ENCODE measurements around the gene PLEKHA5.

DNA sequence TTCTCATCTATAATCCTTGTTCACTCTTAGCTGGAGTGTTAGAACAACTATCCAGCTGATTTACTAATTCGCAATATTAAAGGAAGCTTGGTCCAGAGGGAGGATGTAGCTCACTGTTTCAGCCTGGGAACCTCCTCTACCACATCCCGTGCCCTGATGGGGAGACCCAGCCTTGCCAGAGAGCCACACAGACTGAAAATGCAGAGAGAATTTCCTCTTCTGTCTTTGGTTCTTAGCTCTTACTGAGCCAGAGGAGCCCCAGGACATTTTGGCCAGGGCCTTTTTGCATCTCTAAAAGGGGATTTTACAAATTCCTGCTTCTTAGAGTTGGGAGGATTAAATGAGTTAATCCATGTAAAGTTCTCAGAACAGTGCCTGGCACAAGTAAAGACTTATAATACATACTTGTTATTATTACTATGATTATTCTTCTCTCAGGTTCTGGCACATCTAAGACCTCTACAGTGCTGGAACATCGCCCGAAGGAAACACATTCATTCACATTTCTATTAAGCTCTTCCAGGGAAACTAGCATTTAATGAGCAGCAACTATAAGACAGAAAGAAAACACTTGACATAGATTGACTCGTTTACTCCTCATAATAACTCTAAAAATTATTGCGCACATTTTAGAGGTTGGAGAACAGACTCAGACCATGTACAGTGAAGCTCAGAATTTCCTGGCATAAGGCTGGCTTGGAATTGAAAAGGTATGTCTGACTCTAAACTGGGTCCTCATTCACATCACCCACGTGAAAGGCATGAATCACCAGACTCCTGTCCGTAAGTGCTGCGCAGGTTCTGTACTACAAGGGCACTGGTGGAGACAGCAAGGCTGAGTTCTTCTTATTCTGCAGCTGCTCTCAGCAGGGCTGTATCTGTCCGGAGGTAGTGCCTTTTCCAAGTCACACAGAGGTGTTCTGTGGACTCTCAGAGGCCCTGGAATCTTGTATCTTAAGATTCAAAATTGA is 282.0 kb downstream of the PLEKHA5 start:
- TF ChIP-seq, protein P1, sequence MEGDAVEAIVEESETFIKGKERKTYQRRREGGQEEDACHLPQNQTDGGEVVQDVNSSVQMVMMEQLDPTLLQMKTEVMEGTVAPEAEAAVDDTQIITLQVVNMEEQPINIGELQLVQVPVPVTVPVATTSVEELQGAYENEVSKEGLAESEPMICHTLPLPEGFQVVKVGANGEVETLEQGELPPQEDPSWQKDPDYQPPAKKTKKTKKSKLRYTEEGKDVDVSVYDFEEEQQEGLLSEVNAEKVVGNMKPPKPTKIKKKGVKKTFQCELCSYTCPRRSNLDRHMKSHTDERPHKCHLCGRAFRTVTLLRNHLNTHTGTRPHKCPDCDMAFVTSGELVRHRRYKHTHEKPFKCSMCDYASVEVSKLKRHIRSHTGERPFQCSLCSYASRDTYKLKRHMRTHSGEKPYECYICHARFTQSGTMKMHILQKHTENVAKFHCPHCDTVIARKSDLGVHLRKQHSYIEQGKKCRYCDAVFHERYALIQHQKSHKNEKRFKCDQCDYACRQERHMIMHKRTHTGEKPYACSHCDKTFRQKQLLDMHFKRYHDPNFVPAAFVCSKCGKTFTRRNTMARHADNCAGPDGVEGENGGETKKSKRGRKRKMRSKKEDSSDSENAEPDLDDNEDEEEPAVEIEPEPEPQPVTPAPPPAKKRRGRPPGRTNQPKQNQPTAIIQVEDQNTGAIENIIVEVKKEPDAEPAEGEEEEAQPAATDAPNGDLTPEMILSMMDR (conservative IDR thresholded peaks at IDR 0.05; ENCODE audit: low read depth in 2 of 2): no peak
- no peak for TF ChIP-seq EZH2 (IDR thresholded peaks at IDR 0.05; ENCODE audit: low read depth, unreplicated experiment)

Data from GM23338 (cell line).